CD4-positive, alpha-beta T cell treated with Interleukin-17A for 4 hours (primary cell): Measurements from ENCODE around the gene CCDC28B.
A peak's percentile ranks its signal among the peaks of the same experiment; 100 is the strongest.

ENCODE experiments used
- DNase-seq: peaks from one replicate; pipeline ENCODE4 v3.0.0-alpha.2; 2020; ENCODE audit warnings: mixed read lengths

CCDC28B gene

DNA sequence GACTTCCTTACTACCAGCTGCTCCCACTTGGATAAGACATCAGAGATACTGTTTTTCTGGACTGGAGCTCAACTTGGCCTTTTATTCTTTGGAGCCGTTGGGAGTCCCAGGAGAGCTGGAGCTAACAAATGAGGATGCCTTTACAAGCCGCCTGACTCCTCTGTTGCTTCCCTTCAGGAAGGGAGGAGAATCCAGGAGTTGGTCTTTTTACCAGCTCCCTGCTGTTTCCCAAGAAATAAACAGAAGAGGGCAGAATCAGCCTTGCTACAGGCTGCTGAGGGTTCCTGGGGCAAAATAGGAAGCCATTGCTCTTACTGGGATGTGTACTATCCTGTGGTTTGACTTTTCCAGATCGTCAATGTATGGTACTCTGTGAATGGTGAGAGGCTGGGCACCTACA is 23.3 kb downstream of the CCDC28B start:
- DNase-seq, result no peak

DNA sequence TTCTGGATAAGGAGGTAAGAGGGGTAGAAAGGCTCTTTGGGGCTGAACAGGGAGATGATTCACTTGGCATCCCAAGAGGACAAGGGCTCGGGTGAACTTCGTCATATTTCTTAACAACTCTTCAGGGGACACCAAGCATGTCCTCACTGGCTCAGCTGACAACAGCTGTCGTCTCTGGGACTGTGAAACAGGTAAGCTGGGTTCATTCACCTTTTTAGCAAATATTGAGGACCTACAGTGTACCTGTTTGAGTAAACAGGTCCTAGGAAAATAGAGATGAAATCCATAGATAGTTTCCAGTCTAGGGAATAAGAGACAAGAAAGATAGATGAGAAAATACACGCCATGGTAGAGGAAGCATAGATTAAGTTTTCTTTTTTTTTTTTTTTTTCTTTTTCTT is 23.9 kb downstream of the CCDC28B start:
- no peak for DNase-seq

DNA sequence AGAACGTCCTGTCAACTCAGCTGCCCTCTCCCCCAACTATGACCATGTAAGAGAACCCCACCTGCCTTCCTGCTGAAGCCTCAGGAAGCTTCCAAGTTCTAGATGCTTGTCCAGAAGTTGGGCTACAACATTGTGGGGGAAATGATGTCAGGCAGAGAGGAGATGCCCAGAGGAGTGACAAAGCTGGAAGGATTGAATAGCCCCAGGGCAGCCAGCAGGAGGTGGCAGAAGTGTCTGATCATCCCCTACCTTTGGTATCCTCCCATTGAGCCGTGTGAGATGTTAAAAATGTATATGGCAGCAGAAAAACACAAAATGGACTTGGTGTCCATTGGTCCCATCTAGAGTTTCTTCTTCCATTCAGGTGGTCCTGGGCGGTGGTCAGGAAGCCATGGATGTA is 28.4 kb downstream of the CCDC28B start:
- DNase-seq, result no peak

DNA sequence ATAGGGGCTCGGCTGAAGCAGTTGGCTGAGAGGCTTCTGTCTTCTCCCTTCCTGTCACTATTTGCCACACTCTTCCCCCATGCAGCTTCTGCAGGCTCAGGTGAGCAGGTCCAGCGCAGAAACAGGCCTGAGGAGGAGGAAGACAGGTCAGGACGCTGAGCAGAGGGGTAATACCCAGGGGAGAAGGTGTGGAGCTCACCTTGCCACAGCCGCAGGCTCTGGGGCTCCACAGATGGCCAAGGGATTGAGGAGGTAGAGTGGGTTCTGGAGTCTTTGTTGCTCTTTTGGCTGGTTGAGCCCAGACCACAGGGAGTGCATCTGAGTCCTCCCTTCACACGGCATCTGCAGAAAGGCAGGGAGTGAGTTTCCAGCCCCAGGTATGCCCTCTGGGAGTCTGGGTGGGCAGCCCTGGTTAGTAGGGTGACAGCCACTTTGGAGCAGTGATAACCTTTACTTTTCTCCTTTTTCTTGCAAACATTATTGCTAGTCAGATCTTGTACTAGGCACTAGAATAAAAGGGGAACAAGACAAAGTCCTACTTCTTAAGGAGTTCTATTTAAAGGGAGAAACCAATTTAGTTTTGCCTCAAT is 31.5 kb downstream of the CCDC28B start:
- DNase-seq, result no peak

DNA sequence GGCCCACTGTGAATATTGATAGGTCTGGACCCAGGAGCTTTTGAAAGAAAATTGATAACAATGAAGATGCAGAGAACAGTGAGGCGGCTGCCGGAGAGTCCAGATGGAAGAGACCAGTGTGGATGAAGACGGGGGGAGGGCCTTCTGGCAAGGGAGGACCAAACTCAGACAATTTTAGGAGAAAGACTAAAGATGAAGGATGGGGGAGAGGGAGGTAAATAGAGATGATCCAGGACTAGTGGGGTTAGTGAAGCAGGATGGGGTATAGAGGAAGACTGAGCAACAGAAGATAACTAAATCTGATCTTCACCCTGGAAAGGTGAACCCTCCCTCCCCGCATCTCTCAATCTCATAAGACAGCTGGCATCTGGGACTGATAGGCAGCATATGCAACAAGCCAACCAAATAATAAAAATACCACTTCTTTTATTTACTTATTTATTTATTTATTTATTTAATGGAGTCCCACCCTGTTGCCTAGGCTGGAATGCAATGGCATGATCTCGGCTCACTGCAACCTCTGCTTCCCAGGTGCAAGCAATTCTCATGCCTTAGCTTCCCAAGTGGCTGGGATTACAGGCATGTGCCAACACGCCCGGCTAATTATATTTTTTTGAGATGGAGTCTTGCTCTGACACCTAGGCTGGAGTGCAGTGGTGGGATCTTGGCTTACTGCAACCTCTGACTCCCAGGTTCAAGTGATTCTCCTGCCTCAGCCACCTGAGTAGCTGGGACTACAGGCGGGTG is 32.3 kb downstream of the CCDC28B start:
- DNase-seq, result no peak

DNA sequence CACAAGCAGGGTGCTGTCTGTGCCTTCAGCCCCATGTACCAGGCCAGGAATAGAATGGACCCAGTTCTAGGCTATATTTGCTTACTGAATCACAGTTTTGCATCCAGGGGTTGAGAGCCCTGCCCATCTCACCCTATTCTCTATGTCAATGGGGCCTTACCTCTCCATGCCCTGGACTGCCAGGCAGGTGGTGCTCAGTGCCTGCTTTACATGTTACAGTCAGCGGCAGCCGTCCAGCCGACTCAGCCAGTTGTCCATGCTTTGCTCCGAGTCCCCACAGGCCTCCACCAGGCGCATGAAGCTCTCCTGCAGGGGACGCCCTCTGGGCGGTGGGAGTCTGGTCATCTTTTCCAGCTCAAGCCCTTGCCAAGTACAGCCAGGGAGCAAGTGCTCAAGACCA is 34.4 kb downstream of the CCDC28B start:
- no peak for DNase-seq

DNA sequence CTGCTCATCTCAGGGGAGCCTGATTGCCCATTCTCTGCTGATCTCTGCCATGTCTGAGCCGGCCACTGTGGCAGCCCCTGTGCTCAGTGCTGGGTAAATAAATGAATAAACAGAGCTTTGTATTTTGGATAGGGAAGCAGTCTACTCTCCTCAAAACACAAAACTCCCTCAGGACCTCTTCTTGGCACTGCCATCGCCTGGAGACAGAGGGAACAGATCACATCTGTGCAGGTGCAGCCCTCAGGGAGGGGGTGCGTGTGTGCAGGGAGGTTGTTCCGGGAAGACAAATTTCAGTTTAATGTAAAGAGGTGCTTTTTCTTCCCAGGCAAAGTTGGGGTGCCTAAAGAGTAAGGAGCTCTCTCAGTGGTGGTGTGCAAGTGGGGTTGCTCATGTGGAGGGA is 38.9 kb downstream of the CCDC28B start:
- no peak for DNase-seq

DNA sequence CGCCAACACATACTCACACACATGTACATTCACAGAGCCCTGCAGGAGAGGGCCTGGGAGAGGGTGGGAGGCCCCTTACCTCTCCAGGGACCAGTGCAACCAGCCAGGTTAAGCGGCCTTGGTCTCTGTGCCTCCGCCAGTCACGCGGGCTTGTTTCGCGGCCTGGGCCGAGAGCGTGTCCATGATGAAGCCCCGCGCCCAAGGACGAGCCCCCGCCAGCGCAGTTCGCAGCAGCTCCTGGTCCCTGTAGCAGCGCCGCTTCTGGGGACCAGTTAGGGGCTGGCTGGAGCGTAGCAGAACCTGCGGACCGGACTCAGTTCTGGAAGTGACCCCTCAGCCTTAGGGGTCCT is 39.4 kb downstream of the CCDC28B start:
- DNase-seq, result no peak

DNA sequence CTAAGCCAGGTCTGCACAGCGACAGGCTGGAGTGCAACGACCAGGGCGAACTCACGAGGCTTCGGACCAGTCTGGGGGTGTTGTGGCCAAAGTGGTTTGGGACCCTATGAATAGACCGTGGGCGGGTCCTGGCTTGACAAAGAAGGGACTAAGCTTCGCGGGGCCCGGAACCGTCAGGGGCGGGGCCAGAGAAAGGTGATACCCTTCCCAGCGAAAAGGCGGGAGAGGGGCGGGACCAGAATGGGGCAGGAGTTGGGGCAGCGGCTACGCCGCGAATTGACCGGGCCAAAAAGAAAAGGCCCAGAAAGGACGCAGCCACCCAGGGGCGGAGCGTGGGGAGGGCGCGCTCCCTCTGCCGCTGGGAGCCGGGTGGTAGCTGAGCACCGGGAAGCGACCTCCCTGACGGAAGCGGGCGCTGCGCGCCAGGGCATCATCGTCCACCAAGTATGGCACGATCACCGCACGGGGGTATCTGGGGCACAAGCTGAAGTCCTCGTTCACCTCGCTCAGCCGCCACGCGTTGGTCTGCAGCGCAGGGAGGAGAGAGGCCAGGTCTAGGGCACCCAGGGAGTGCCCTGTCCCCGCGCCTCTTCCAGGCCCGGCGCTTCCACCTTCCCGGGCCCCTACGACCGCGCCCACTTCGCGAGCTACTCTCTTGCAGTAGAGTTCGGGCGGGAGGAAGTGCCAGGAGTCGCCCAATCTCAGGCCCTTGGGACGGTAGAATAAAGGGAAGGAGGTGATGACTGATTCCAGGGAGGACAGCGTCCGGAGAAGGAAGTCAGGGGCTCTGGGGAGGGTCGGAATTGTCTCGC is 40.0 kb downstream of the CCDC28B start:
- DNase-seq, result peak; percentile 81

DNA sequence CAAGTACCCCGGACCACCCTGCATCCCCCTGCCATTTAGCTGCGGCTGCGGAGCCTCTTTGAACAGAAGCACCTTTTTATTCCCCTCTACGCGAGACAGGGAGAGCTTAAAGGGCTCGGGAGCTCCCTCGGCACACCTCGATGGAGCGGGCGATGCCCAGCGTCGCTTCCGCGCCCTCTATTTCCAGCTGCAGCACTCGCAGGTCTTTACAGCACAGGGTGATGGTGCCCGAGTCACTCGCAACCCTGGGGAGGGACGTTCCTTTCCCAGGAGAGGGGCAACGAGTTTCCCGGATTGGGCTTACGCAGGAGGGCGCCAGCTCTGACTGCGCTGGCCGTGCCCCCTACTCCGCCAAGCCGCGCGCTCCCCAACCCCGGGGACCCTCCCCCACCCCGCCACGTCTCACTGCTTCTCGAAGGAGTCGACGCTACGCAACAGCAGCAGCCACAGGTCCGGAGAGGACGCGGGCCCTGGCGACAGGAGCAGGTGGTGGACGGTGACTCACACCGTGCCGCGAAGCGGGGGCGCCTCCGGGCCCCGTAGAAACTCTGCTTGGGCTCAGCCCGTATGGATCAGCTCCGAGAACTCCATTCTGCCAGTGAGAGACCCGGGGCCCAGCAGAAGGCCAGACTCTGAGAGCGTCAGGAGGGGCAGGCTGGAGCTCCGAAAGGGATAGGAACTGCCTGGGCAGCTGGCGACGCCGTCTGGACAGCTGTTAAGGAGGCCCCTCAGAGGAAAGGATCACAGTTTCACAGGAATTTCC is 40.8 kb downstream of the CCDC28B start:
- DNase-seq, result peak; percentile 64

DNA sequence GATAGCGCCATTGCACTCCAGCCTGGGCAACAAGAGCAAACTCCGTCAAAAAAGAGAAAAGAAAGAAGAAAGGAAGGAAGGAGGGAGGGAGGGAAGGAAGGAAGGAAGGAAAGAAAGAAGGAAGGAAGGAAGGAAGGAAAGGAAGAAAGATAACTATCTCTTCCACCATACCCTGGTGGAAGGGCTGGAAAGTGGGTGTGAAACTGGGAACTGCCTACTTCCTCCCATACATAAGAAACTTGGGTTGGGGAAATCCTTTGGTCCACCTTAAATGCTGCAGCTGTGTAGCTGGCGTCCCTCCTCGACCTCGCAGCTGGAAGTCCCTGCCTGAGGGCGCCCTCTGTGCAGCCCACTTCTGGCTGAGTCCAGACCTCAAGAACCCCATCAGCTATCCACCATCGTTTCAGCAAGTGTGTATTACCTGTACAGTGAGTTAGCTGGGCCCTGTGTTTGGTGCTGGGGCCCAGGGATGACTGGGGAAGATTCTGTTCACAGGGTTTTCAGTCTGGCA is 42.0 kb downstream of the CCDC28B start:
- DNase-seq, result no peak

DNA sequence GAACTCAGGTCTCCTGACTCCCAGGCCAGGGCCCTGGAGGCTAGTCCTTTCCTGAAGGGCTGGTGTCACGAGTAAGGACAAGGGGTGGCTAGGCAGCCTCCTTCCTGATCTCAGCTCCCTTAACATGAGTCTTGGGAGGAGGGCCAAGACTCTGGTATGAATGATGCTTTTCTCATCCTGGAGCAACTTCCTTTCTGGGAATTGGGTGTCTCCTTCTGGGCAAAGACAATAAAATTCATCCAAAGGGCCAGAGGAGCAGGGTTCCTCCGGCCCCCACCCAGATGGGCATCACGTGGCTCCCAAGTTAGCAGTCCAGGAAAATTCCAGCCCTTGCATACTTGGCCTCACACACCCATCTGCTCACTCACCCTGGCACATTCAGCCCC is 46.5 kb downstream of the CCDC28B start, which contains the start of gene FAM167B:
TSS of gene FAM167B (plus strand) at position 335 of the 386 bp plus-strand sequence. CDS start 200 bp downstream, outside the sequence.
- DNase-seq, result no peak

DNA sequence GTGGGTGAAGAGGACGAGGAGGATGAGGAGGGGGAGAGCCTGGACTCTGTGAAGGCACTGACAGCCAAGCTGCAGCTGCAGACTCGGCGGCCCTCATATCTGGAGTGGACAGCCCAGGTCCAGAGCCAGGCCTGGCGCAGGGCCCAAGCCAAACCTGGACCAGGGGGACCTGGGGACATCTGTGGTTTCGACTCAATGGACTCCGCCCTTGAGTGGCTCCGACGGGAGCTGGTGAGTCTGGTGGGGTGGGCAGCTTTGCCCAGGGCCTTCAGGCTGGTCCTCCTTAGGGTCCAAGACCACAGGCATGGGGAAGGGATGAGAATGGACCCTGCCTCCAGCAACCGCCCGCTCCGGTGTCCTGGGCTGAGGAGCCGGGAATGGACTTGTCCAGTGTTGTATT is 47.1 kb downstream of the CCDC28B start:
- no peak for DNase-seq

DNA sequence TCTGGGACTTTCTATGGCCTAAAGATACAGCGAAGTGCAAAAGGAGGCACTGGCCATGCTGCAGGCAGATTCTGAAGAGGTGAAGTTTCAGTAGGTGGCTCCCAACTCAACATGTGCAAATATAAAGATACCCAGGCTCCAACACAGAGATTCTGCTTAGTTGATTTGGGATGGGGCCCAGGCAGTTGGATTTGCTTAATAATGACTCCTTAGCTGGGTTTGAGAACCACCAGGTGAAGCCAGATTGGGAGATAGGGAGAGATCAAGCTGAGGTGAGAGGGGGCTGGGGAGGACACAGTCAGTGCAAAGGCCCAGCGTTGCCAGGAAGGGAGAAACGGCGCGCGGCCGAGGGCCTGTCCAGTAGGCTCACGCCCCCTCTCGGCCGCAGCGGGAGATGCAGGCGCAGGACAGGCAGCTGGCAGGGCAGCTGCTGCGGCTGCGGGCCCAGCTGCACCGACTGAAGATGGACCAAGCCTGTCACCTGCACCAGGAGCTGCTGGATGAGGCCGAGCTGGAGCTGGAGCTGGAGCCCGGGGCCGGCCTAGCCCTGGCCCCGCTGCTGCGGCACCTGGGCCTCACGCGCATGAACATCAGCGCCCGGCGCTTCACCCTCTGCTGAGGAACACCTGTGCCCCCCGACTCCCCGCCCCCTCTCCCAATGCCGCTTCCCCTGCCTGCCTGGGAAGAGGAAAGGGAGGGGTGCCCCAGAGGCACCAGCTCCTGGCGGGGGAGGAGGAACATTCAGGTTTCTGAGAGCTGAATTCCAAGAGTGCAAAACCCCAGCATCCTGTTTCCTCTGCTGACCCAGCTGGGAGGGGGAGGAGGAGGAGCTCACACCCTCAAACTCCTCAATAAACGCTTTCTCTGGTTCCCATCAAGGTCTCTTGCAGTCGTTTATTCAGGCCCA is 47.8 kb downstream of the CCDC28B start:
- peak; percentile 83 for DNase-seq

DNA sequence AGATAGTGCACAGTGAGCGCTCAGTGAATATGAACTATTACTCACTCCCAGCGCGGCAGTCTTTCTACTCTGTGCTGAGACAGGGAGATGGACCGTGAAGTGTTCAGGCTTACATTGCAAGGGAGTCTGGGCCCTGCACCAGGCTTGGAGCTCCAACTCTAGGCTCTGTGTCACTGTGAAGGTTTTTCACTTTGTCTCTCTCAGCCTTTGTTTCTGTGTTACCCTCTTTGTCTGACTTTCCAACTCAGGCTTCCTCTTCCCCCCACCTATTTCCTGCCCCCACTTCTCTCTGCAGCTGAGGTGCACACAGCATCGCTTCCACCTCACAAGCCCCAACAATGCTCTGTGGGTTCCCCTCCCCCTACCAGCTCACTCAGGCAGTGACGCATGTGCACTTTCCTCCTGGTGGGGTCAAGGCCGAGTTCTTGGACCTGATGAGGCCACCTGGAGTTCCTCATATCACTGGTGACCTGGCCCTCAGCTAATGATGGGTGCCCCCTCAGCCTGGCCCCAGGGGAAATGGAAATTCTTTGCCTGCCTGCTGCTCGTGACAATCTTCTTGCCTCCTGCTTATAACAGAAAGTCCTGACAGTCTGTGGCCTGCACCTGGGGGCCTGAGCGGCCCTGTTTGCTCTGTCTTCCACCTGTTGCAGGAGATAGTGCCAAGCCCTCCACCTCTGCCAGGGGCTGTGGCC is 49.6 kb downstream of the CCDC28B start:
- DNase-seq, result peak; percentile 89

DNA sequence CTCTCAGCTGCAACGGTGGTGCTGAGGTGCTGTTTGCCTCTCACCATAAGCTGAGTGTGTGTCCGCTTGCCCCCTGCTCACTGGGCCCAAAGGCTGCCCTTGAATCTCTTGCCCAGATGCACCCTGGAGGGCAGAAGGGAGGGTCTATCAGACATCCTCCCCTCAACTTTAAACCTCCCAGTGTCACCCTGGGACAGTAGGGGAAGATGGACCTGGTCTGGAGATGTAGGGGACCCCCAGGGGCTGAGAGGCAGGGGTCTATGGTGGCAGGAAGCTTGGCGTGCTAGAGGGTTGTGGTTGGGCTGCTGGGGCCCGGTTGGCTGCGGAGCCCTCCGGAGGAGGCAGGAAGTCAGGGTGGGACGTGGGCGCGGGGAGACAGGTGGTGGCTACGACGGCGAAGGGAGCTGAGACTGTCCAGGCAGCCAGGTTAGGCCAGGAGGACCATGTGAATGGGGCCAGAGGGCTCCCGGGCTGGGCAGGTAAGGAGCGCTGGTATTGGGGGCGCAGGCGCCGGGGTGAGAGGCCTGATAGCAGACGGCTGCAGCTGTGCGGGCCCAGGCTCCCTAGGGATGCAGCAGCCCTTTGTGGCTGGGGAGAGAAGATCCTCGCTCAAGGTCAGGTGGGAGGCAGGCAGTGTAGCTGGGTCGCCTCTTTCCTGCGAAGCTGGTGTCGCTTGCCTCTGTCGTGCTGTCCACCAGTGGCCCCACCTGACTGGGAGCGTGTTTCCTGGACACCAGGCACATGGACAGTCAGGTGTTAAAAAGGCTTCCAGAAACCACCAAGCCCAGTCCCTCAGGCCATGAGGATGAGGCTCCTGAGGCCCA is 50.7 kb downstream of the CCDC28B start, which contains the start of gene LCK:
TSS of gene LCK (plus strand) at position 373 of the 824 bp plus-strand sequence. CDS start 23,065 bp downstream, outside the sequence.
- peak; percentile 82 for DNase-seq
